Panc1 (cell line): ENCODE measurements around the gene IGSF3. TPM values are rescaled to one million over a fixed set of nuclear protein-coding genes. Genes with fewer than 3 reads are reported as not detected.

ENCODE experiments used
- ATAC-seq: fragments of 200-7000 bp; cut with Tn5 transposase; 2 replicates; pipeline ENCODE4 v1.9.1; 2020; ENCODE audit warnings: mild to moderate bottlenecking, moderate library complexity
- BruUV-seq: library from RNA; stranded (reverse); fragments of 400-500 nt; replicated peaks from 2 replicates; lab custom pipeline; 2021; lab: Mats Ljungman, UMichigan
- CTCF ChIA-PET: fragments of 300-600 bp; sonication (Branson Sonifier 250); formaldehyde crosslinking; loops from one replicate; lab custom pipeline; 2022; ENCODE audit warnings: antibody characterized with exemption; lab: Charles Lee
- POLR2A ChIA-PET: fragments of 300-600 bp; sonication (Branson Sonifier 250); formaldehyde crosslinking; loops from one replicate; lab custom pipeline; 2022; ENCODE audit warnings: antibody characterized with exemption; lab: Charles Lee
- DNase-seq: peaks from one replicate; pipeline ENCODE4 v3.0.0-alpha.2; 2010; ENCODE audit warnings: low read depth, low spot score
- H3K27ac ChIP-seq: 2 replicates; pipeline ENCODE4 v1.5.1; 2011; ENCODE audit warnings: mild to moderate bottlenecking, low read length, inconsistent platforms
- H3K27me3 ChIP-seq: fragments of 200-500 bp; sonication (Bioruptor generic); 2 replicates; pipeline ENCODE4 v1.6.0; 2014; ENCODE audit warnings: low read length, inconsistent platforms; ENCODE audit not compliant: control insufficient read depth, insufficient read depth
- H3K36me3 ChIP-seq: fragments of 200-500 bp; sonication (Bioruptor generic); 2 replicates; pipeline ENCODE4 v1.5.1; 2014; ENCODE audit warnings: inconsistent platforms, mild to moderate bottlenecking, low read length, moderate library complexity; ENCODE audit not compliant: control insufficient read depth, insufficient read depth
- H3K4me1 ChIP-seq: 2 replicates; pipeline ENCODE4 v1.5.1; 2011; ENCODE audit warnings: inconsistent platforms, mild to moderate bottlenecking, low read length, moderate library complexity; ENCODE audit not compliant: control insufficient read depth, insufficient read depth
- H3K4me3 ChIP-seq, 2 experiments: 2 replicates each; pipeline ENCODE4 v1.5.1; 2011 to 2012; ENCODE audit warnings: low read depth in 2 of 2, low read length in 2 of 2, mild to moderate bottlenecking in 2 of 2, inconsistent platforms in 1 of 2, moderate library complexity in 1 of 2
- H3K9me3 ChIP-seq: fragments of 200-500 bp; sonication (Bioruptor generic); 2 replicates; pipeline ENCODE4 v1.5.1; 2014; ENCODE audit warnings: low read depth, mild to moderate bottlenecking, inconsistent platforms, low read length, moderate library complexity; ENCODE audit not compliant: control insufficient read depth, insufficient read depth
- CTCF ChIP-seq: fragments of 450-650 bp; IDR thresholded peaks from 2 replicates; pipeline ENCODE4 v1.5.1; 2017; ENCODE audit warnings: mild to moderate bottlenecking
- POLR2AphosphoS5 ChIP-seq: IDR thresholded peaks from 2 replicates; pipeline ENCODE4 v1.6.1; 2012; ENCODE audit warnings: mild to moderate bottlenecking, low read depth, low read length, moderate library complexity
- REST ChIP-seq, 2 experiments: IDR thresholded peaks; 2 replicates each; pipeline ENCODE4 v1.6.1; 2011 to 2012; ENCODE audit warnings: low read depth in 2 of 2, control low read depth in 1 of 2, low read length in 1 of 2, mild to moderate bottlenecking in 1 of 2, moderate library complexity in 1 of 2; ENCODE audit not compliant: insufficient read depth in 1 of 2
- SIN3A ChIP-seq: IDR thresholded peaks from 2 replicates; pipeline ENCODE4 v1.6.1; 2012; ENCODE audit warnings: low read depth, mild to moderate bottlenecking, low read length, moderate library complexity, borderline replicate concordance; ENCODE audit not compliant: insufficient read depth
- TCF7L2 ChIP-seq: IDR thresholded peaks from 2 replicates; pipeline ENCODE4 v1.6.1; 2011; ENCODE audit warnings: mild to moderate bottlenecking, low read depth, low read length, inconsistent platforms
- in situ Hi-C: cut with HindIII; loops from 2 replicates; pipeline ENCODE4 v1.10.0; 2016; ENCODE audit warnings: low sequenced_read_pairs, low pct_unique_long_range_greater_than_20kb
- intact Hi-C: fragments of 100-400 bp; cut with micrococcal nuclease; formaldehyde crosslinking; loops from one replicate; pipeline ENCODE4 v1.10.0; 2022; ENCODE audit not compliant: unreplicated experiment
- total RNA-seq: library from RNA; stranded (reverse); gene quantifications from one replicate; pipeline ENCODE4 v1.2.1, GENCODE V29; 2021; ENCODE audit not compliant: unreplicated experiment

IGSF3 gene
- total RNA-seq, 1 experiment from 2014 or later = 9.3 TPM

- H3K36me3 ChIP-seq = no peaks in the 10 kb centered on the region
- in situ Hi-C loops (no loop called here), intact Hi-C loops (no loop called here)
- ATAC-seq (no peak), DNase-seq (no peak)
- no peak overlapping the region for H3K4me3 ChIP-seq
- POLR2A ChIA-PET = no interaction called here
- no peaks in the 10 kb centered on the region for H3K27me3 ChIP-seq
- no TSS peak for BruUV-seq
- H3K27ac ChIP-seq = no peak overlapping the region
- CTCF ChIA-PET = interaction anchor here (0.5 kb wide), 1 partner anchor 40 kb away, joined by 6 read pairs; no protein-coding TSS in a partner anchor
- TF ChIP-seq REST (IDR thresholded peaks at IDR 0.05; ENCODE audit: insufficient read depth in 1 of 2, low read depth in 2 of 2, low read length in 1 of 2) (no peak), CTCF (no peak), POLR2AphosphoS5 (no peak), SIN3A (no peak), TCF7L2 (no peak)
- H3K9me3 ChIP-seq = no peaks in the 10 kb centered on the region
- no peaks in the 10 kb centered on the region for H3K4me1 ChIP-seq
These were observed 137.9 kb downstream of the IGSF3 start for GRCh38 chr1:116529681-116530080.

GRCh38 chr1:116529199-116529631 lies 138.3 kb downstream of the IGSF3 start:
- intact Hi-C loops = no loop called here
- Histone ChIP-seq H3K9me3 (no peaks in the 10 kb centered on the region), H3K4me1 (no peaks in the 10 kb centered on the region), H3K27ac (no peak overlapping the region), H3K27me3 (no peaks in the 10 kb centered on the region), H3K4me3 (no peak overlapping the region), H3K36me3 (no peaks in the 10 kb centered on the region)
- ATAC-seq = no peak
- no peak for TF ChIP-seq SIN3A
- no peak for TF ChIP-seq TCF7L2
- no peak for TF ChIP-seq REST (IDR thresholded peaks at IDR 0.05; ENCODE audit: insufficient read depth in 1 of 2, low read depth in 2 of 2, low read length in 1 of 2)
- TF ChIP-seq CTCF = no peak
- no peak for TF ChIP-seq POLR2AphosphoS5
- ChIA-PET CTCF (no interaction called here), POLR2A (no interaction called here)
- no peak for DNase-seq
- BruUV-seq = no TSS peak
- in situ Hi-C loops = no loop called here
